Measurements from ENCODE around the gene NFAT5. TPM values are rescaled to one million over a fixed set of nuclear protein-coding genes. Genes with fewer than 3 reads are reported as not detected.

NFAT5 gene
- total RNA-seq, 2 donors from 2014 or later: 87.1 to 94.6 TPM

GRCh38 chr16:69741519-69741918 lies 175.8 kb downstream of the NFAT5 start:
- Mint-ChIP-seq H3K9me3 (no peaks in the 10 kb centered on the region), H3K27me3 (ENCODE audit: low read depth) (no peaks in the 10 kb centered on the region), H3K4me1 (ENCODE audit: low read depth) (no peaks in the 10 kb centered on the region), H3K27ac (no peak overlapping the region), H3K4me3 (no peak overlapping the region), H3K36me3 (ENCODE audit: insufficient read depth in 2 of 2) (peaks cover 6 to 35% of the 10 kb centered on the region in 2 donors)
- ATAC-seq (replicated peaks in 1 of 2) (no peak), DNase-seq (no peak)

- Mint-ChIP-seq H3K27me3 (ENCODE audit: low read depth) (no peaks in the 10 kb centered on the region), H3K9me3 (no peaks in the 10 kb centered on the region), H3K4me3 (no peak overlapping the region), H3K36me3 (ENCODE audit: insufficient read depth in 2 of 2) (peaks cover 6 to 36% of the 10 kb centered on the region in 2 donors), H3K27ac (no peak overlapping the region), H3K4me1 (ENCODE audit: low read depth) (no peaks in the 10 kb centered on the region)
- DNase-seq (no peak), ATAC-seq (replicated peaks in 1 of 2) (no peak)
Observed at GRCh38 chr16:69741951-69742904, 176.5 kb downstream of the NFAT5 start.

- no peaks in the 10 kb centered on the region for H3K9me3 Mint-ChIP-seq
- no peak for ATAC-seq (replicated peaks in 1 of 2)
- no peak overlapping the region for H3K4me3 Mint-ChIP-seq
- no peaks in the 10 kb centered on the region for H3K4me1 Mint-ChIP-seq (ENCODE audit: low read depth)
- H3K27ac Mint-ChIP-seq: peak overlapping the region; percentile 23
- DNase-seq: no peak
- peaks cover 10 to 49% of the 10 kb centered on the region in 2 donors for H3K36me3 Mint-ChIP-seq (ENCODE audit: insufficient read depth in 2 of 2)
- no peaks in the 10 kb centered on the region for H3K27me3 Mint-ChIP-seq (ENCODE audit: low read depth)
Observed at GRCh38 chr16:69744363-69745231, 178.8 kb downstream of the NFAT5 start.

- Mint-ChIP-seq H3K36me3 (ENCODE audit: insufficient read depth in 2 of 2) (peaks cover 10 to 51% of the 10 kb centered on the region in 2 donors), H3K4me1 (ENCODE audit: low read depth) (no peaks in the 10 kb centered on the region), H3K9me3 (no peaks in the 10 kb centered on the region), H3K4me3 (no peak overlapping the region), H3K27ac (no peak overlapping the region), H3K27me3 (ENCODE audit: low read depth) (no peaks in the 10 kb centered on the region)
- DNase-seq (no peak), ATAC-seq (replicated peaks in 1 of 2) (no peak)
Observed at GRCh38 chr16:69745232-69745612, 179.5 kb downstream of the NFAT5 start.

GRCh38 chr16:69745959-69746358 lies 180.2 kb downstream of the NFAT5 start:
- H3K27ac Mint-ChIP-seq: no peak overlapping the region
- H3K9me3 Mint-ChIP-seq: no peaks in the 10 kb centered on the region
- H3K27me3 Mint-ChIP-seq (ENCODE audit: low read depth): no peaks in the 10 kb centered on the region
- ATAC-seq (replicated peaks in 1 of 2): no peak
- H3K36me3 Mint-ChIP-seq (ENCODE audit: insufficient read depth in 2 of 2): peaks cover 10 to 55% of the 10 kb centered on the region in 2 donors
- DNase-seq: no peak
- H3K4me3 Mint-ChIP-seq: no peak overlapping the region
- H3K4me1 Mint-ChIP-seq (ENCODE audit: low read depth): no peaks in the 10 kb centered on the region

GRCh38 chr16:69747115-69747514 lies 181.3 kb downstream of the NFAT5 start:
- Mint-ChIP-seq H3K4me1 (ENCODE audit: low read depth) (peaks cover 3% of the 10 kb centered on the region), H3K36me3 (ENCODE audit: insufficient read depth in 2 of 2) (peaks cover 10 to 52% of the 10 kb centered on the region in 2 donors), H3K9me3 (no peaks in the 10 kb centered on the region), H3K27ac (no peak overlapping the region), H3K4me3 (no peak overlapping the region), H3K27me3 (ENCODE audit: low read depth) (no peaks in the 10 kb centered on the region)
- DNase-seq (no peak), ATAC-seq (replicated peaks in 1 of 2) (no peak)

GRCh38 chr16:69748694-69749345 lies 183.1 kb downstream of the NFAT5 start:
- Mint-ChIP-seq H3K27me3 (ENCODE audit: low read depth) (no peaks in the 10 kb centered on the region), H3K36me3 (ENCODE audit: insufficient read depth in 2 of 2) (peaks cover 9 to 44% of the 10 kb centered on the region in 2 donors), H3K27ac (no peak overlapping the region), H3K4me1 (ENCODE audit: low read depth) (peaks cover 20% of the 10 kb centered on the region), H3K4me3 (no peak overlapping the region), H3K9me3 (no peaks in the 10 kb centered on the region)
- DNase-seq (no peak), ATAC-seq (replicated peaks in 1 of 2) (no peak)

- Mint-ChIP-seq H3K9me3 (no peaks in the 10 kb centered on the region), H3K36me3 (ENCODE audit: insufficient read depth in 2 of 2) (peaks cover 5 to 25% of the 10 kb centered on the region in 2 donors), H3K4me3 (peak overlapping the region; percentile 95 to 98), H3K27me3 (ENCODE audit: low read depth) (no peaks in the 10 kb centered on the region), H3K27ac (peak overlapping the region; percentile 95), H3K4me1 (ENCODE audit: low read depth) (peaks cover 33% of the 10 kb centered on the region)
- no peak for ATAC-seq (replicated peaks in 1 of 2)
- no peak for DNase-seq
Observed at GRCh38 chr16:69754143-69754468, 188.3 kb downstream of the NFAT5 start.

Other genes with a start within 250 kb of the NFAT5 start
- 10 to 100 TPM in 1 of 2 donors, 1 to 10 TPM in 1; 9.9 to 10.1 TPM for gene PDF, start 235.4 kb upstream of the NFAT5 start, total RNA-seq
- 10 to 100 TPM; 33.2 to 38.3 TPM for gene COG8, start 226.4 kb upstream of the NFAT5 start, total RNA-seq
- gene NIP7, start 226.2 kb upstream of the NFAT5 start, total RNA-seq: 10 to 100 TPM; 30.8 to 32.2 TPM
- 1 to 10 TPM; 3.3 to 3.7 TPM for gene TMED6, start 214.2 kb upstream of the NFAT5 start, total RNA-seq
- gene TERF2, start 180.0 kb upstream of the NFAT5 start, total RNA-seq: 10 to 100 TPM; 52.0 to 68.0 TPM
- gene CYB5B, start 141.3 kb upstream of the NFAT5 start, total RNA-seq: 100 to 1,000 TPM; 176 to 197 TPM
- 10 to 100 TPM; 10.8 to 12.8 TPM for gene NQO1, start 160.6 kb downstream of the NFAT5 start, total RNA-seq
- 100 to 1,000 TPM; 135 to 152 TPM for gene NOB1, start 189.0 kb downstream of the NFAT5 start, total RNA-seq
- 10 to 100 TPM; 45.4 to 62.3 TPM for gene WWP2, start 196.4 kb downstream of the NFAT5 start, total RNA-seq